ENCODE data around the gene MARCHF3.

The MARCHF3 gene

GRCh38 chr5:127031147-127031862 is 947 bp upstream of the MARCHF3 start:
- Histone ChIP-seq H3K9ac (peak overlapping the region; percentile 54; the same call in 1 of the 2 replicates), H4K20me1 (ENCODE audit: insufficient read depth) (no peaks in the 10 kb centered on the region), H3K4me3 (IDR thresholded peaks at IDR 0.05; ENCODE audit: insufficient read depth, low read depth, low read length) (no peak overlapping the region), H2AFZ (ENCODE audit: low read depth) (peak overlapping the region; percentile 95), H3K27ac (peak overlapping the region; percentile 38; the same call in 1 of the 2 replicates), H3K4me1 (ENCODE audit: low read depth, poor library complexity, severe bottlenecking) (peaks cover 22% of the 10 kb centered on the region), H3K4me2 (peak overlapping the region; percentile 64), H3K36me3 (ENCODE audit: insufficient read depth) (no peaks in the 10 kb centered on the region), H3K27me3 (ENCODE audit: insufficient read depth, low read depth) (no peaks in the 10 kb centered on the region), H3K79me2 (ENCODE audit: insufficient read depth, low read depth) (no peaks in the 10 kb centered on the region)
- 0 out of 2 replicates have a peak, but pooled peaks have one; percentile 5 for TF ChIP-seq CTCF (conservative IDR thresholded peaks at IDR 0.05; ENCODE audit: low read depth, low read length)

GRCh38 chr5:127029581-127030258 is 638 bp downstream of the MARCHF3 start:
- Histone ChIP-seq H3K79me2 (ENCODE audit: insufficient read depth, low read depth) (no peaks in the 10 kb centered on the region), H3K9ac (peak overlapping the region; percentile 54; the same call in 1 of the 2 replicates), H3K4me3 (IDR thresholded peaks at IDR 0.05; ENCODE audit: insufficient read depth, low read depth, low read length) (no peak overlapping the region), H3K27ac (no peak overlapping the region; the same call in 1 of the 2 replicates), H3K4me2 (peak overlapping the region; percentile 70), H4K20me1 (ENCODE audit: insufficient read depth) (no peaks in the 10 kb centered on the region), H2AFZ (ENCODE audit: low read depth) (peak overlapping the region; percentile 95), H3K36me3 (ENCODE audit: insufficient read depth) (no peaks in the 10 kb centered on the region), H3K4me1 (ENCODE audit: low read depth, poor library complexity, severe bottlenecking) (peaks cover 11% of the 10 kb centered on the region), H3K27me3 (ENCODE audit: insufficient read depth, low read depth) (no peaks in the 10 kb centered on the region)
- TF ChIP-seq CTCF (conservative IDR thresholded peaks at IDR 0.05; ENCODE audit: low read depth, low read length), result peak; percentile 41

DNA sequence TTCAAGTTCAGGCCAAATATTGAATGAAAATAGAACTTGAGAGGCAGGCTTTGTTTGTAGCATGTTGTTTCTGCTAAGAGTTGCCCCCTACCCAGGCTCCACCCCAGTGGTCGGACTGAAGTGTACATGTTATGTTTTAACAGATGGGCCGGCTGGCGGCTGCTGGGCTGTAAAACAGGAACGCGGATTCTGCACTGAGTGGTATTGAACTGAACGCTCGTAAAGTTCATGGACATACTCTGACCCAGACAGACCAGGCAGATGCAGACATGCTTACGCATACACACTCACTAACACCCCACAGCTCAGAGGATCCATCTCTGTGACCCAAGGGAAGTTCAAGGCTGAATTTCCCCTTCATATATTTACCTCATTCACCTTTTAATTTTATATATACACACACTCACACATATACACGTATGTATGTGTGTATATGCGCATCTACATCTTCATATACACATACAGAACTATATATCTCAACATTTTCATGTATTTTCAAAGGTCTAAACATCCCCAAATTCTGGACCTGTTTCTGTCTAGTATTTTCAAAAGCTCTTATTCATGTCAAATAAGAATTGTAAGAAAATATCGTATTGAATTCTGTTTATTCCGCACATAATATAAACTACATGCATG is 1.4 kb downstream of the MARCHF3 start:
- Histone ChIP-seq H3K4me3 (IDR thresholded peaks at IDR 0.05; ENCODE audit: insufficient read depth, low read depth, low read length) (no peak overlapping the region), H3K36me3 (ENCODE audit: insufficient read depth) (no peaks in the 10 kb centered on the region), H3K79me2 (ENCODE audit: insufficient read depth, low read depth) (no peaks in the 10 kb centered on the region), H3K27ac (no peak overlapping the region), H4K20me1 (ENCODE audit: insufficient read depth) (no peaks in the 10 kb centered on the region), H3K9ac (no peak overlapping the region), H3K27me3 (ENCODE audit: insufficient read depth, low read depth) (no peaks in the 10 kb centered on the region), H2AFZ (ENCODE audit: low read depth) (peak overlapping the region; percentile 95; the same call in 1 of the 2 replicates), H3K4me2 (peak overlapping the region; percentile 70), H3K4me1 (ENCODE audit: low read depth, poor library complexity, severe bottlenecking) (peaks cover 11% of the 10 kb centered on the region)
- no peak for TF ChIP-seq CTCF (conservative IDR thresholded peaks at IDR 0.05; ENCODE audit: low read depth, low read length)

GRCh38 chr5:127027539-127027938 is 2.8 kb downstream of the MARCHF3 start:
- H3K4me1 ChIP-seq (ENCODE audit: low read depth, poor library complexity, severe bottlenecking), result peaks cover 11% of the 10 kb centered on the region
- no peak overlapping the region for H3K27ac ChIP-seq
- H3K4me3 ChIP-seq (IDR thresholded peaks at IDR 0.05; ENCODE audit: insufficient read depth, low read depth, low read length), result no peak overlapping the region
- TF ChIP-seq CTCF (conservative IDR thresholded peaks at IDR 0.05; ENCODE audit: low read depth, low read length), result no peak
- H3K9ac ChIP-seq, result no peak overlapping the region
- no peaks in the 10 kb centered on the region for H3K27me3 ChIP-seq (ENCODE audit: insufficient read depth, low read depth)
- H2AFZ ChIP-seq (ENCODE audit: low read depth), result no peak overlapping the region
- H3K4me2 ChIP-seq, result no peak overlapping the region
- H3K79me2 ChIP-seq (ENCODE audit: insufficient read depth, low read depth), result no peaks in the 10 kb centered on the region
- H3K36me3 ChIP-seq (ENCODE audit: insufficient read depth), result no peaks in the 10 kb centered on the region
- H4K20me1 ChIP-seq (ENCODE audit: insufficient read depth), result no peaks in the 10 kb centered on the region
